Loucy (cell line): ENCODE data around the gene NSUN6.

Experiments used
- H2AFZ ChIP-seq: fragments of 200-600 bp; sonication (generic); 2 replicates; pipeline ENCODE4 v1.6.0; 2016; ENCODE audit warnings: antibody characterized with exemption, mild to moderate bottlenecking, low read length, moderate library complexity
- H3F3A ChIP-seq: fragments of 200-600 bp; 2 replicates; pipeline ENCODE4 v1.6.0; 2016; ENCODE audit warnings: antibody characterized with exemption, low read depth, mild to moderate bottlenecking
- H3K27me3 ChIP-seq: fragments of 200-600 bp; sonication (generic); 2 replicates; pipeline ENCODE4 v1.6.1; 2014; ENCODE audit warnings: low read length, mild to moderate bottlenecking; ENCODE audit not compliant: insufficient read depth, poor library complexity, severe bottlenecking
- H3K36me3 ChIP-seq: fragments of 200-600 bp; sonication (generic); 2 replicates; pipeline ENCODE4 v1.6.1; 2016; ENCODE audit warnings: low read length; ENCODE audit not compliant: insufficient read depth
- H3K4me1 ChIP-seq: fragments of 200-600 bp; sonication (generic); 2 replicates; pipeline ENCODE4 v1.5.1; 2014; ENCODE audit warnings: low read length, mild to moderate bottlenecking; ENCODE audit not compliant: insufficient read depth, poor library complexity, severe bottlenecking
- H3K4me2 ChIP-seq: fragments of 200-600 bp; sonication (generic); 2 replicates; pipeline ENCODE4 v1.6.0; 2014; ENCODE audit warnings: antibody characterized with exemption, low read length, low read depth, mild to moderate bottlenecking; ENCODE audit not compliant: poor library complexity, severe bottlenecking
- H3K4me3 ChIP-seq: fragments of 200-600 bp; sonication (generic); 2 replicates; pipeline ENCODE4 v1.5.1; 2014; ENCODE audit warnings: low read length, mild to moderate bottlenecking, mixed read lengths; ENCODE audit not compliant: poor library complexity, severe bottlenecking
- H3K79me2 ChIP-seq: fragments of 200-600 bp; sonication (generic); 2 replicates; pipeline ENCODE4 v1.6.1; 2014; ENCODE audit warnings: low read length; ENCODE audit not compliant: insufficient read depth
- H3K9ac ChIP-seq: fragments of 200-600 bp; sonication (generic); 2 replicates; pipeline ENCODE4 v1.6.0; 2014; ENCODE audit warnings: mild to moderate bottlenecking, low read depth, low read length, moderate library complexity; ENCODE audit not compliant: poor library complexity, severe bottlenecking
- H3K9me2 ChIP-seq: fragments of 200-600 bp; sonication (generic); replicated peaks from 2 replicates; pipeline ENCODE4 v1.6.1; 2016; ENCODE audit warnings: low read depth, low read length, mixed read lengths
- H3K9me3 ChIP-seq: fragments of 200-600 bp; sonication (generic); 2 replicates; pipeline ENCODE4 v1.6.1; 2014; ENCODE audit warnings: mild to moderate bottlenecking, antibody characterized with exemption, low read length, low read depth; ENCODE audit not compliant: insufficient read depth
- H4K20me1 ChIP-seq: fragments of 200-600 bp; sonication (generic); 2 replicates; pipeline ENCODE4 v1.6.0; 2014; ENCODE audit warnings: antibody characterized with exemption, low read length, mild to moderate bottlenecking; ENCODE audit not compliant: insufficient read depth, poor library complexity, severe bottlenecking
- CTCF ChIP-seq: fragments of 200-600 bp; sonication (generic); conservative IDR thresholded peaks from 2 replicates; pipeline ENCODE4 v1.5.1; 2014; ENCODE audit warnings: mild to moderate bottlenecking, antibody characterized with exemption, low read length
- EZH2phosphoT487 ChIP-seq: fragments of 200-600 bp; IDR thresholded peaks from 2 replicates; pipeline ENCODE4 v1.6.1; 2018; ENCODE audit warnings: antibody characterized with exemption, mild to moderate bottlenecking, moderate library complexity, borderline replicate concordance

The NSUN6 gene

GRCh38 chr10:18610517-18610916, 40.9 kb downstream of the NSUN6 start:
- Histone ChIP-seq H3F3A (no peaks in the 10 kb centered on the region), H4K20me1 (no peaks in the 10 kb centered on the region), H3K27me3 (no peaks in the 10 kb centered on the region), H3K4me2 (no peak overlapping the region), H3K9me3 (no peaks in the 10 kb centered on the region), H3K79me2 (no peaks in the 10 kb centered on the region), H3K9me2 (no peaks in the 10 kb centered on the region), H2AFZ (no peak overlapping the region), H3K4me1 (peaks cover 4% of the 10 kb centered on the region), H3K9ac (no peak overlapping the region), H3K36me3 (peaks cover 41% of the 10 kb centered on the region; the same call in 1 of the 2 replicates), H3K4me3 (no peak overlapping the region)
- no peak for TF ChIP-seq CTCF
- TF ChIP-seq EZH2phosphoT487, result no peak

- H3K4me3 ChIP-seq, result no peak overlapping the region
- no peaks in the 10 kb centered on the region for H4K20me1 ChIP-seq
- no peak for TF ChIP-seq CTCF
- TF ChIP-seq EZH2phosphoT487, result no peak
- H3K9me3 ChIP-seq, result no peaks in the 10 kb centered on the region
- no peaks in the 10 kb centered on the region for H3F3A ChIP-seq
- no peak overlapping the region for H3K4me2 ChIP-seq
- H3K27me3 ChIP-seq, result no peaks in the 10 kb centered on the region
- no peak overlapping the region for H3K9ac ChIP-seq
- peaks cover 4% of the 10 kb centered on the region for H3K4me1 ChIP-seq
- H2AFZ ChIP-seq, result no peak overlapping the region
- peaks cover 34% of the 10 kb centered on the region; the same call in 1 of the 2 replicates for H3K36me3 ChIP-seq
- no peaks in the 10 kb centered on the region for H3K79me2 ChIP-seq
- H3K9me2 ChIP-seq, result no peaks in the 10 kb centered on the region
Measured at GRCh38 chr10:18608596-18608995, 42.8 kb downstream of the NSUN6 start.

GRCh38 chr10:18607503-18608378, 43.6 kb downstream of the NSUN6 start:
- Histone ChIP-seq H3K36me3 (peaks cover 30% of the 10 kb centered on the region; the same call in 1 of the 2 replicates), H3K9ac (no peak overlapping the region), H3K4me2 (no peak overlapping the region), H3K79me2 (no peaks in the 10 kb centered on the region), H2AFZ (no peak overlapping the region), H3F3A (no peaks in the 10 kb centered on the region), H4K20me1 (no peaks in the 10 kb centered on the region), H3K27me3 (no peaks in the 10 kb centered on the region), H3K4me3 (no peak overlapping the region), H3K9me2 (no peaks in the 10 kb centered on the region), H3K9me3 (no peaks in the 10 kb centered on the region), H3K4me1 (peaks cover 4% of the 10 kb centered on the region)
- TF ChIP-seq CTCF, result no peak
- TF ChIP-seq EZH2phosphoT487, result no peak
